DOHH2 (cell line): ENCODE data around the gene CCNI.
"Not testable (repeated sequence)": the region's sequence is repeated elsewhere in the genome, so short reads cannot be mapped to it uniquely, and the experiment has no call there.

ENCODE experiments used
- EZH2phosphoT487 ChIP-seq: fragments of 200-600 bp; sonication (generic); IDR thresholded peaks from 2 replicates; pipeline ENCODE4 v1.6.1; 2017; ENCODE audit warnings: borderline replicate concordance, mild to moderate bottlenecking, antibody characterized with exemption, low read length, moderate library complexity, mixed read lengths
- TF ChIP-seq, protein P1 (sequence below): fragments of 200-600 bp; sonication (generic); IDR thresholded peaks from one replicate; pipeline ENCODE4 v1.5.1; 2014; ENCODE audit warnings: antibody characterized with exemption, mild to moderate bottlenecking, low read depth, low read length; ENCODE audit not compliant: poor library complexity, severe bottlenecking

DNA sequence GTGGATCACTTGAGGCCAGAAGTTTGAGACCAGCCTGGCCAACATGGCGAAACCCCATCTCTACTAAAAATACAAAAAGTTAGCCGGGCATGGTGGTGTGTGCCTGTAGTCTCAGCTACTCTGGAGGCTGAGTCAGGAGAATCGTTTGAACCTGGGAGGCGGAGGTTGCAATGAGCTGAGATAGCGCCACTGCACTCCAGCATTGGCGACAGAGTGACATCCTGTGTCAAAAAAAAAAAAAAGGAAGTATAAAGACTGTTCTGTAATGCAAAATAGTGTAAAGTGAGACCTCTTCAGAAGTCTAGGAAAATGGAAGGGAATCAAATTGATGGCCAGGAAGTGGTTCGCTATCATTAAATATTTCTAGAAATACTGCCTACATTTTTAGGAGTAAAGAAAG, 5.0 kb upstream of the CCNI start:
- TF ChIP-seq, protein P1, sequence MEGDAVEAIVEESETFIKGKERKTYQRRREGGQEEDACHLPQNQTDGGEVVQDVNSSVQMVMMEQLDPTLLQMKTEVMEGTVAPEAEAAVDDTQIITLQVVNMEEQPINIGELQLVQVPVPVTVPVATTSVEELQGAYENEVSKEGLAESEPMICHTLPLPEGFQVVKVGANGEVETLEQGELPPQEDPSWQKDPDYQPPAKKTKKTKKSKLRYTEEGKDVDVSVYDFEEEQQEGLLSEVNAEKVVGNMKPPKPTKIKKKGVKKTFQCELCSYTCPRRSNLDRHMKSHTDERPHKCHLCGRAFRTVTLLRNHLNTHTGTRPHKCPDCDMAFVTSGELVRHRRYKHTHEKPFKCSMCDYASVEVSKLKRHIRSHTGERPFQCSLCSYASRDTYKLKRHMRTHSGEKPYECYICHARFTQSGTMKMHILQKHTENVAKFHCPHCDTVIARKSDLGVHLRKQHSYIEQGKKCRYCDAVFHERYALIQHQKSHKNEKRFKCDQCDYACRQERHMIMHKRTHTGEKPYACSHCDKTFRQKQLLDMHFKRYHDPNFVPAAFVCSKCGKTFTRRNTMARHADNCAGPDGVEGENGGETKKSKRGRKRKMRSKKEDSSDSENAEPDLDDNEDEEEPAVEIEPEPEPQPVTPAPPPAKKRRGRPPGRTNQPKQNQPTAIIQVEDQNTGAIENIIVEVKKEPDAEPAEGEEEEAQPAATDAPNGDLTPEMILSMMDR: not testable (repeated sequence)
- TF ChIP-seq EZH2phosphoT487: not testable (repeated sequence)
